Measurements from ENCODE around the gene SEPTIN8. TPM values are rescaled to one million over a fixed set of nuclear protein-coding genes. Genes with fewer than 3 reads are reported as not detected.
A peak's percentile ranks its signal among the peaks of the same experiment; 100 is the strongest.

Gene SEPTIN8
- total and polyA plus RNA-seq, 2 of the 8 experiments (the other 6 are each of a cell fraction or from before 2014, with no cell fraction given) = 21.2 to 33.0 TPM

DNA sequence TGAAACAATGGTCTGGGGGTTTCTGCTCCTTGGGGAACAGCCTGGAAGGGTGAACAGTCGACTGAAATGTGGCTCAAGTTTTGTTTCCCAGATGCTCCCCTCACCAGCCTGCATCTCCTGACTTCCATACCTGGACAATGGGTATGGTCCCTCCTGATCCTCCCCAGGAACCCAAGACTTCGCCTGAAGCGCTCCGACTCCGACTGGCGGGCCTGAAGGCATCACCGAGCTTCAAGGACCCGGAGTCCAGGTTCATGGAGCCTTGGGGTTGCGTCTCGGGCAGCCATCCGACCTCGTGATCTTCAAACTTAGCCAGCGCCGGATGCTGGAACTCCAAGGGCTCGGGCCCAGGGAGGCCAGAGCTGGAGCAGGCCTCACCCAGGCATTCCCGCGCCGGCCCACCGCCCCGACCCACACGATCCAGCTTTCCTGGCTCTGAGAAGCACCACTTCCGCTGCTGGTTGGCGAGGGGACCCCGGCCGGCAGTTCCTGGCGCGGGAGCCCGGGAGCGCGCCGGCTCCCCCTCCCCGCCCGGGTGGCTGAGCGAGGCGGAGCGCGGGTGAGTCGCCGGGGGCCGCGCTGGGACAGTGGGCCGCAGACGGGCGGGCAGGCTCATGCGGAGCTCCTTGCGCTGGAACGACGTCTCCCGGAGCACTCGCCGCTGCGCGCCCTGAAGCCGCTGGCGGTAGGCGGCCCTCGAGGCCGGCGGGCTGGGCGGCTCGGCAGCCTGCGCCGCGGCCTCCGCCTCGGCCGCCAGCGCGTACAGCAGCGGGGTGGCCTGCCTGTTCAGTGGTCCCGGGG is 48.2 kb upstream of the SEPTIN8 start (continued):
- peak; percentile 8 for TF ChIP-seq RNF2 (IDR thresholded peaks at IDR 0.05; ENCODE audit: borderline replicate concordance, low read depth, low read length, missing control alignments, poor library complexity, severe bottlenecking)
- TF ChIP-seq RXRA (IDR thresholded peaks at IDR 0.05; ENCODE audit: insufficient read depth, low read depth, low read length) = no peak
- TF ChIP-seq RFX5 (IDR thresholded peaks at IDR 0.05; ENCODE audit: borderline replicate concordance, low read depth, low read length) = no peak
- TF ChIP-seq POLR2A (IDR thresholded peaks at IDR 0.05; ENCODE audit: control extremely low read depth in 1 of 2, low read depth in 2 of 2, low read length in 2 of 2) = peak in 1 of 2 experiments; percentile 36; a peak in 1 of 3 replicates
- TF ChIP-seq NRF1 (IDR thresholded peaks at IDR 0.05; ENCODE audit: low read depth, low read length) = no peak
- no peak for TF ChIP-seq JUN (IDR thresholded peaks at IDR 0.05; ENCODE audit: low read depth, low read length)

Measured in H1 (cell line).